Neural progenitor cell (in vitro differentiated cells): Measurements from ENCODE around the gene FECH. TPM values are rescaled to one million over a fixed set of nuclear protein-coding genes. Genes with fewer than 3 reads are reported as not detected.
A peak's percentile ranks its signal among the peaks of the same experiment; 100 is the strongest.

Source experiments
- DNase-seq: peaks from one replicate; pipeline ENCODE4 v3.0.0-alpha.2; 2016; ENCODE audit warnings: low spot score
- H2AFZ ChIP-seq: fragments of 200-600 bp; sonication (generic); replicated peaks from 2 replicates; pipeline ENCODE4 v1.6.1; 2016; ENCODE audit warnings: antibody characterized with exemption
- H3F3A ChIP-seq: fragments of 200-600 bp; sonication (generic); 2 replicates; pipeline ENCODE4 v1.6.1; 2016; ENCODE audit warnings: antibody characterized with exemption, low read depth
- H3K27ac ChIP-seq: fragments of 200-600 bp; sonication (generic); 2 replicates; pipeline ENCODE4 v1.5.1; 2016; ENCODE audit warnings: mild to moderate bottlenecking
- H3K27me3 ChIP-seq: fragments of 200-600 bp; sonication (generic); 2 replicates; pipeline ENCODE4 v1.6.1; 2016; ENCODE audit warnings: mild to moderate bottlenecking, moderate library complexity
- H3K36me3 ChIP-seq: fragments of 200-600 bp; sonication (generic); 2 replicates; pipeline ENCODE4 v1.5.1; 2016
- H3K4me1 ChIP-seq: fragments of 200-600 bp; sonication (generic); 2 replicates; pipeline ENCODE4 v1.6.1; 2016; ENCODE audit warnings: mixed run types
- H3K4me2 ChIP-seq: fragments of 200-600 bp; sonication (generic); 2 replicates; pipeline ENCODE4 v1.6.1; 2016
- H3K4me3 ChIP-seq: fragments of 200-600 bp; sonication (generic); 2 replicates; pipeline ENCODE4 v1.5.1; 2016
- H3K79me2 ChIP-seq: fragments of 200-600 bp; sonication (generic); 2 replicates; pipeline ENCODE4 v1.6.1; 2016; ENCODE audit warnings: low read depth
- H3K9ac ChIP-seq: fragments of 200-600 bp; sonication (generic); 2 replicates; pipeline ENCODE4 v1.6.1; 2016
- H3K9me3 ChIP-seq: fragments of 200-600 bp; sonication (generic); 2 replicates; pipeline ENCODE4 v1.5.1; 2016; ENCODE audit warnings: low read depth
- H4K20me1 ChIP-seq: fragments of 200-600 bp; sonication (generic); 2 replicates; pipeline ENCODE4 v1.6.1; 2016; ENCODE audit warnings: low read depth
- H3K27ac Mint-ChIP-seq: 3 replicates; pipeline ENCODE4 v1.8.0; 2021; ENCODE audit warnings: mixed read lengths
- H3K27me3 Mint-ChIP-seq: 2 replicates; pipeline ENCODE4 v1.8.0; 2022; ENCODE audit warnings: low read depth, mild to moderate bottlenecking, inconsistent platforms, moderate library complexity, mixed read lengths; ENCODE audit not compliant: insufficient read depth
- H3K36me3 Mint-ChIP-seq: 3 replicates; pipeline ENCODE4 v1.8.0; 2021; ENCODE audit warnings: mixed read lengths
- H3K4me1 Mint-ChIP-seq: 3 replicates; pipeline ENCODE4 v1.8.0; 2021; ENCODE audit warnings: mixed read lengths
- H3K4me3 Mint-ChIP-seq: 3 replicates; pipeline ENCODE4 v1.8.0; 2021; ENCODE audit warnings: mild to moderate bottlenecking, moderate library complexity, mixed read lengths
- H3K9me3 Mint-ChIP-seq: 3 replicates; pipeline ENCODE4 v1.8.0; 2020; ENCODE audit warnings: mixed read lengths
- CTCF ChIP-seq: fragments of 200-600 bp; sonication (generic); IDR thresholded peaks from 2 replicates; pipeline ENCODE4 v1.5.1; 2017; ENCODE audit warnings: antibody characterized with exemption, mild to moderate bottlenecking
- EZH2 ChIP-seq: fragments of 200-600 bp; sonication (generic); IDR thresholded peaks from 2 replicates; pipeline ENCODE4 v1.6.1; 2017; ENCODE audit warnings: antibody characterized with exemption, mild to moderate bottlenecking, moderate library complexity
- EZH2phosphoT487 ChIP-seq: fragments of 200-600 bp; sonication (generic); IDR thresholded peaks from 2 replicates; pipeline ENCODE4 v1.6.1; 2017; ENCODE audit warnings: antibody characterized with exemption
- total RNA-seq: library from RNA; depleted of rRNA; stranded (reverse); fragments of >200 nt; gene quantifications from 2 replicates; pipeline ENCODE4 v1.2.3, GENCODE V29; 2015; ENCODE audit warnings: low replicate concordance

Gene FECH
- total RNA-seq, 1 donor from 2014 or later: 16.4 TPM

GRCh38 chr18:57543560-57543959 is 42.9 kb downstream of the FECH start:
- no peaks in the 10 kb centered on the region for H3K79me2 ChIP-seq
- H2AFZ ChIP-seq: peak overlapping the region; percentile 70
- H3K27me3 ChIP-seq: no peaks in the 10 kb centered on the region
- H4K20me1 ChIP-seq: no peaks in the 10 kb centered on the region
- no peak overlapping the region for H3K27ac ChIP-seq
- Mint-ChIP-seq H3K4me1 (no peaks in the 10 kb centered on the region), H3K9me3 (no peaks in the 10 kb centered on the region), H3K27me3 (peaks cover 5% of the 10 kb centered on the region), H3K4me3 (no peak overlapping the region), H3K27ac (no peak overlapping the region), H3K36me3 (no peaks in the 10 kb centered on the region)
- no peak overlapping the region for H3K9ac ChIP-seq
- H3K4me3 ChIP-seq: no peak overlapping the region
- DNase-seq: no peak
- no peak overlapping the region for H3K4me2 ChIP-seq
- H3K36me3 ChIP-seq: no peaks in the 10 kb centered on the region
- H3F3A ChIP-seq: no peaks in the 10 kb centered on the region
- TF ChIP-seq EZH2phosphoT487: no peak
- no peak for TF ChIP-seq EZH2
- TF ChIP-seq CTCF: no peak
- no peaks in the 10 kb centered on the region for H3K9me3 ChIP-seq
- H3K4me1 ChIP-seq: no peaks in the 10 kb centered on the region

- no peak for TF ChIP-seq CTCF
- TF ChIP-seq EZH2: no peak
- no peak for TF ChIP-seq EZH2phosphoT487
- Histone ChIP-seq H3K9ac (no peak overlapping the region), H3K4me2 (no peak overlapping the region)
These were observed 43.6 kb downstream of the FECH start for GRCh38 chr18:57542812-57543427.

GRCh38 chr18:57542126-57542525 is 44.4 kb downstream of the FECH start:
- Mint-ChIP-seq H3K4me1 (no peaks in the 10 kb centered on the region), H3K36me3 (no peaks in the 10 kb centered on the region), H3K9me3 (no peaks in the 10 kb centered on the region), H3K27ac (no peak overlapping the region), H3K27me3 (peaks cover 6% of the 10 kb centered on the region), H3K4me3 (no peak overlapping the region)
- Histone ChIP-seq H3K36me3 (no peaks in the 10 kb centered on the region), H3K9ac (no peak overlapping the region), H3K4me3 (no peak overlapping the region), H3K27ac (no peak overlapping the region), H3K4me2 (no peak overlapping the region), H3F3A (no peaks in the 10 kb centered on the region), H3K27me3 (no peaks in the 10 kb centered on the region), H3K9me3 (no peaks in the 10 kb centered on the region), H2AFZ (no peak overlapping the region), H3K4me1 (no peaks in the 10 kb centered on the region), H3K79me2 (no peaks in the 10 kb centered on the region), H4K20me1 (no peaks in the 10 kb centered on the region)
- no peak for TF ChIP-seq CTCF
- TF ChIP-seq EZH2phosphoT487: no peak
- TF ChIP-seq EZH2: no peak
- DNase-seq: no peak

More at GRCh38 chr18:57542812-57543427, 43.6 kb downstream of the FECH start:
- H4K20me1 ChIP-seq: no peaks in the 10 kb centered on the region
- H3F3A ChIP-seq: no peaks in the 10 kb centered on the region
- H2AFZ ChIP-seq: peak overlapping the region; percentile 70
- Mint-ChIP-seq H3K4me1 (no peaks in the 10 kb centered on the region), H3K36me3 (no peaks in the 10 kb centered on the region), H3K9me3 (no peaks in the 10 kb centered on the region), H3K4me3 (no peak overlapping the region), H3K27ac (no peak overlapping the region), H3K27me3 (peaks cover 6% of the 10 kb centered on the region)
- no peak overlapping the region for H3K4me3 ChIP-seq
- H3K27ac ChIP-seq: no peak overlapping the region
- no peaks in the 10 kb centered on the region for H3K9me3 ChIP-seq
- H3K79me2 ChIP-seq: no peaks in the 10 kb centered on the region
- no peaks in the 10 kb centered on the region for H3K4me1 ChIP-seq
- H3K36me3 ChIP-seq: no peaks in the 10 kb centered on the region
- no peaks in the 10 kb centered on the region for H3K27me3 ChIP-seq
- DNase-seq: no peak
